HL-60 (cell line): ENCODE data around the gene C11orf71.

Source experiments
- POLR2AphosphoS5 ChIP-seq: IDR thresholded peaks from 2 replicates; pipeline ENCODE4 v1.6.1; 2012; ENCODE audit warnings: low read depth
- TF ChIP-seq, protein P1 (sequence below): IDR thresholded peaks from one replicate; pipeline ENCODE4 v1.5.1; 2011; ENCODE audit warnings: low read length, control low read depth, inconsistent platforms; ENCODE audit not compliant: insufficient read depth

DNA sequence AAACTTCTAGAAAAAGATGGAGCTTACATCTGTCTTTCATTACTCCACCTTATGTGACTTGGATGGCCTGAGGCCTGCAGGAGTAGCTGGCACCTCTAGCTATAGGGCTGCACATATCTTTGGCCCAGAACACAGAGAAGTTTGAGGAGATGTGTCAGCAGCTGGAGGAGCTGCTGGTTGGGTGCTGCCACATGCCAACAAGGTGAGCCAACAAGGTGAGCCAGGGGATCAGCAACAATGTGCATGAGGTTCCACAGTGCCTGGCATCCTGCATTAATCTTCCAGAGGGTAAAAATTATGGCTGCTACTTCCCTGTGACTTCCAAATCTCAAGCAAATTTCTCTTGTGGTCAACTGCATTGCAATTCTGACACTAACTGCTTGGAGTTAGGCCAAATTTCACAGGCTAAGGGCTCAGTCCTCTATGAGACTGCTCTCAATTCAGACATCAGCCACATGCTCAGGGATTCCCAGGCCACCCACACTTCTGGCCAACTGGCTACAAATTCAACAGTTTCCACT is 16.2 kb upstream of the C11orf71 start:
- TF ChIP-seq, protein P1, sequence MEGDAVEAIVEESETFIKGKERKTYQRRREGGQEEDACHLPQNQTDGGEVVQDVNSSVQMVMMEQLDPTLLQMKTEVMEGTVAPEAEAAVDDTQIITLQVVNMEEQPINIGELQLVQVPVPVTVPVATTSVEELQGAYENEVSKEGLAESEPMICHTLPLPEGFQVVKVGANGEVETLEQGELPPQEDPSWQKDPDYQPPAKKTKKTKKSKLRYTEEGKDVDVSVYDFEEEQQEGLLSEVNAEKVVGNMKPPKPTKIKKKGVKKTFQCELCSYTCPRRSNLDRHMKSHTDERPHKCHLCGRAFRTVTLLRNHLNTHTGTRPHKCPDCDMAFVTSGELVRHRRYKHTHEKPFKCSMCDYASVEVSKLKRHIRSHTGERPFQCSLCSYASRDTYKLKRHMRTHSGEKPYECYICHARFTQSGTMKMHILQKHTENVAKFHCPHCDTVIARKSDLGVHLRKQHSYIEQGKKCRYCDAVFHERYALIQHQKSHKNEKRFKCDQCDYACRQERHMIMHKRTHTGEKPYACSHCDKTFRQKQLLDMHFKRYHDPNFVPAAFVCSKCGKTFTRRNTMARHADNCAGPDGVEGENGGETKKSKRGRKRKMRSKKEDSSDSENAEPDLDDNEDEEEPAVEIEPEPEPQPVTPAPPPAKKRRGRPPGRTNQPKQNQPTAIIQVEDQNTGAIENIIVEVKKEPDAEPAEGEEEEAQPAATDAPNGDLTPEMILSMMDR, result no peak
- no peak for TF ChIP-seq POLR2AphosphoS5
